Measurements from ENCODE around the gene SIVA1.

Gene SIVA1

GRCh38 chr14:104779776-104780512 is 27.0 kb downstream of the SIVA1 start:
- no peak for TF ChIP-seq CTCF (IDR thresholded peaks at IDR 0.05; ENCODE audit: low read length)
- TF ChIP-seq EZH2 (optimal IDR thresholded peaks at IDR 0.05; ENCODE audit: low read depth, low read length) = no peak
- no peak for TF ChIP-seq EZH2phosphoT487 (IDR thresholded peaks at IDR 0.05; ENCODE audit: low read length)

GRCh38 chr14:104780513-104781030 is 27.6 kb downstream of the SIVA1 start:
- no peaks in the 10 kb centered on the region for H3K79me2 ChIP-seq (ENCODE audit: low read length)
- TF ChIP-seq EZH2 (optimal IDR thresholded peaks at IDR 0.05; ENCODE audit: low read depth, low read length) = no peak
- no peak for TF ChIP-seq CTCF (IDR thresholded peaks at IDR 0.05; ENCODE audit: low read length)
- TF ChIP-seq EZH2phosphoT487 (IDR thresholded peaks at IDR 0.05; ENCODE audit: low read length) = no peak
- H3K4me3 ChIP-seq (ENCODE audit: low read length) = no peak overlapping the region
- no peak overlapping the region for H3K27ac ChIP-seq (ENCODE audit: low read length)
- H3K4me2 ChIP-seq (ENCODE audit: low read depth, low read length) = no peak overlapping the region
- H3K9me2 ChIP-seq (replicated peaks; ENCODE audit: insufficient read depth, low read length) = no peaks in the 10 kb centered on the region
- no peaks in the 10 kb centered on the region for H3K9me3 ChIP-seq (replicated peaks; ENCODE audit: insufficient read depth, low read length)
- H3K36me3 ChIP-seq (replicated peaks; ENCODE audit: insufficient read depth, low read length) = no peaks in the 10 kb centered on the region
- H3K4me1 ChIP-seq (ENCODE audit: low read length) = no peaks in the 10 kb centered on the region
- no peak overlapping the region for H2AFZ ChIP-seq (ENCODE audit: low read length)
- H3F3A ChIP-seq (ENCODE audit: insufficient read depth, low read length) = no peaks in the 10 kb centered on the region
- DNase-seq = no peak
- H4K20me1 ChIP-seq (ENCODE audit: insufficient read depth, low read length) = no peaks in the 10 kb centered on the region
- no peak overlapping the region for H3K9ac ChIP-seq (ENCODE audit: low read length)
- H3K27me3 ChIP-seq (replicated peaks; ENCODE audit: insufficient read depth, low read length) = no peaks in the 10 kb centered on the region

More at GRCh38 chr14:104779776-104780512, 27.0 kb downstream of the SIVA1 start:
- Histone ChIP-seq H3K4me1 (ENCODE audit: low read length) (no peaks in the 10 kb centered on the region), H3K9ac (ENCODE audit: low read length) (no peak overlapping the region), H3K9me3 (replicated peaks; ENCODE audit: insufficient read depth, low read length) (no peaks in the 10 kb centered on the region), H3K4me3 (ENCODE audit: low read length) (no peak overlapping the region), H3K27me3 (replicated peaks; ENCODE audit: insufficient read depth, low read length) (no peaks in the 10 kb centered on the region), H3K4me2 (ENCODE audit: low read depth, low read length) (no peak overlapping the region), H3K9me2 (replicated peaks; ENCODE audit: insufficient read depth, low read length) (no peaks in the 10 kb centered on the region), H3K36me3 (replicated peaks; ENCODE audit: insufficient read depth, low read length) (no peaks in the 10 kb centered on the region), H4K20me1 (ENCODE audit: insufficient read depth, low read length) (no peaks in the 10 kb centered on the region), H3K79me2 (ENCODE audit: low read length) (no peaks in the 10 kb centered on the region), H3F3A (ENCODE audit: insufficient read depth, low read length) (no peaks in the 10 kb centered on the region), H2AFZ (ENCODE audit: low read length) (no peak overlapping the region), H3K27ac (ENCODE audit: low read length) (no peak overlapping the region)
- DNase-seq = no peak

GRCh38 chr14:104781271-104782077 is 28.5 kb downstream of the SIVA1 start:
- no peaks in the 10 kb centered on the region for H4K20me1 ChIP-seq (ENCODE audit: insufficient read depth, low read length)
- H3K4me1 ChIP-seq (ENCODE audit: low read length) = no peaks in the 10 kb centered on the region
- H3K4me2 ChIP-seq (ENCODE audit: low read depth, low read length) = no peak overlapping the region
- no peaks in the 10 kb centered on the region for H3K27me3 ChIP-seq (replicated peaks; ENCODE audit: insufficient read depth, low read length)
- no peak overlapping the region for H3K9ac ChIP-seq (ENCODE audit: low read length)
- no peaks in the 10 kb centered on the region for H3F3A ChIP-seq (ENCODE audit: insufficient read depth, low read length)
- no peak for TF ChIP-seq EZH2phosphoT487 (IDR thresholded peaks at IDR 0.05; ENCODE audit: low read length)
- TF ChIP-seq CTCF (IDR thresholded peaks at IDR 0.05; ENCODE audit: low read length) = no peak
- no peak for TF ChIP-seq EZH2 (optimal IDR thresholded peaks at IDR 0.05; ENCODE audit: low read depth, low read length)
- H3K9me2 ChIP-seq (replicated peaks; ENCODE audit: insufficient read depth, low read length) = no peaks in the 10 kb centered on the region
- H2AFZ ChIP-seq (ENCODE audit: low read length) = no peak overlapping the region
- no peaks in the 10 kb centered on the region for H3K79me2 ChIP-seq (ENCODE audit: low read length)
- no peaks in the 10 kb centered on the region for H3K36me3 ChIP-seq (replicated peaks; ENCODE audit: insufficient read depth, low read length)
- H3K27ac ChIP-seq (ENCODE audit: low read length) = no peak overlapping the region
- DNase-seq = no peak
- no peak overlapping the region for H3K4me3 ChIP-seq (ENCODE audit: low read length)
- no peaks in the 10 kb centered on the region for H3K9me3 ChIP-seq (replicated peaks; ENCODE audit: insufficient read depth, low read length)
